ENCODE data around the gene PLXNA3. TPM values are rescaled to one million over a fixed set of nuclear protein-coding genes. Genes with fewer than 3 reads are reported as not detected.

Gene PLXNA3
- total RNA-seq (2021), result 36.3 and 45.5 TPM in 2 replicates
- long read RNA-seq, partial matches to known transcripts, result 3 of 9 reads
- long read RNA-seq, other reads (novel, unspliced or antisense), result 5 of 9 reads

DNA sequence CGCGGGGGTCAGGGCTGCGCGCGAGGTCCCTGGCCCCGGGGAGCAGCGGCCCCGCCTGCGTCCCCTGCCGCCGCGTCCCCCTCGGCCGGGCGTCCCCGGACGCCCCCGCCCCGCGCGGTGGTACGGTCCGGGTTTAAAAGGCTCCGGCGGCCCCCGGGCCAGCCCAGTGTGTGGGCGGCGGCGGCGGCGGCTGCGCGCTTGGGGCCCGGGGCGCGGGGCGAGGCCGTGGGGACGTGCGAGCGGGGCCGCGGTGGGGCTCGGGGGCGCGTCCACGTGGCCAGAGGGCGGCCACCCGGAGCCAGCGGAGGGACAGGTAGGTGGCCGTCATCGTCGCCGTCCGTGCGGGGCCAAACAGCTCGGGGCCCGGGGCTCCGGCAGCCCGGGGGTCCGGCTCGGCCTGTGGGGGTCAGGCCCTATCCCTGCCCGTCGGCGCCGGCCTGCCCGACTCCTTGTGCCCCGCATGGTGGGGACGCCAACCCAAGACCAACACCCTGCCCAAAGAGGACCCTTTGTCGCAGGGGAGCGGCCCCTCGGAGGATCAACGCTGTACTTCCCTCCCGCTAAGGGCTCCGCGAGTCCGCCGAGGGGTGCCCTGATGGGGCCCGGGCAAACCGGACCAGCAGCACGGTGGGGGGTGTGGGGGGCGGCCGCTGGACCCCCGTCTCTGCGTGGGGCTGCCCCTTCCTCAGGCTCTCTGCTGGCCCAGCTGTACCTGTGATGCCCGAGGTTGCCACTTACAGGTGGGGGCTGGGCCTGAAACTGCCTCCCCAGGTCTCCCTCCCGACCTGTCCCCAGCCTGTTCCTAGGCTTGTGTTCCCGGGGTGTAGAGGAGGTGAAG, at the start of gene PLXNA3:
Gene PLXNA3 (plus strand): TSS at position 166 of the 838 bp plus-strand sequence. CDS start 1,903 bp downstream, outside the sequence.
- Histone ChIP-seq H2AFZ (ENCODE audit: low read length) (no peak within 1 kb of the TSS), H3K4me2 (ENCODE audit: insufficient read depth, insufficient read length, low read length) (peak within 1 kb of the TSS; percentile 48)

More for the DNA sequence above, at the start of gene PLXNA3:
- Histone ChIP-seq H2AK5ac (ENCODE audit: insufficient read length, low read length) (no peak within 1 kb of the TSS), H3K56ac (ENCODE audit: insufficient read length, low read depth, low read length) (no peak within 1 kb of the TSS), H3K18ac (ENCODE audit: insufficient read length, low read depth, low read length) (no peak within 1 kb of the TSS), H3K27ac (ENCODE audit: insufficient read length, low read depth, low read length) (no peak within 1 kb of the TSS), H3K4ac (ENCODE audit: low read depth, low read length) (no peak within 1 kb of the TSS), H3K9me3 (ENCODE audit: control insufficient read depth, low read depth, low read length) (peaks cover 16% of the 10 kb centered on the region), H2BK12ac (ENCODE audit: insufficient read length, low read depth, low read length) (no peak within 1 kb of the TSS), H3K23me2 (ENCODE audit: insufficient read length, low read depth, low read length, poor library complexity, severe bottlenecking) (peaks cover 8% of the 10 kb centered on the region), H4K5ac (ENCODE audit: insufficient read length, low read depth, low read length) (no peak within 1 kb of the TSS), H4K20me1 (ENCODE audit: control insufficient read depth, insufficient read depth, insufficient read length) (no peaks in the 10 kb centered on the region), H3K79me2 (ENCODE audit: insufficient read depth, low read length) (no peaks in the 10 kb centered on the region), H3K79me1 (ENCODE audit: insufficient read depth, low read depth, low read length, poor library complexity, severe bottlenecking) (no peaks in the 10 kb centered on the region), H3K27me3 (ENCODE audit: insufficient read depth, low read length) (no peaks in the 10 kb centered on the region; the same call in 1 of the 2 replicates), H3K14ac (ENCODE audit: insufficient read depth, low read length) (no peak within 1 kb of the TSS), H2BK15ac (ENCODE audit: low read depth, low read length) (no peak within 1 kb of the TSS), H3K23ac (ENCODE audit: insufficient read length, low read depth, low read length) (no peak within 1 kb of the TSS), H2BK20ac (ENCODE audit: low read depth, low read length, poor library complexity, severe bottlenecking) (no peak within 1 kb of the TSS), H4K91ac (ENCODE audit: insufficient read length, low read depth, low read length) (no peak within 1 kb of the TSS), H3K9ac (ENCODE audit: extremely low read depth, insufficient read length, low read length) (no peak within 1 kb of the TSS), H4K8ac (replicated peaks; ENCODE audit: insufficient read length, low read depth, low read length) (no peak within 1 kb of the TSS), H2BK120ac (ENCODE audit: low read depth, low read length, poor library complexity, severe bottlenecking) (no peak within 1 kb of the TSS), H3T11ph (ENCODE audit: low read length) (no peak within 1 kb of the TSS), H3K4me1 (ENCODE audit: insufficient read depth, low read length) (no peaks in the 10 kb centered on the region), H2BK5ac (ENCODE audit: insufficient read length, low read length) (no peak within 1 kb of the TSS)
- H3K4me3 Mint-ChIP-seq, result peak within 1 kb of the TSS; percentile 72 to 88
- WGBS (ENCODE audit: extremely low coverage, insufficient read length, low lambda C conversion rate), result no CpG with 5 or more reads among the region's 88 CpGs
- peaks cover 64 to 85% of the 10 kb centered on the region in 2 experiments for H3K9me3 Mint-ChIP-seq
- TF ChIP-seq, protein P1, sequence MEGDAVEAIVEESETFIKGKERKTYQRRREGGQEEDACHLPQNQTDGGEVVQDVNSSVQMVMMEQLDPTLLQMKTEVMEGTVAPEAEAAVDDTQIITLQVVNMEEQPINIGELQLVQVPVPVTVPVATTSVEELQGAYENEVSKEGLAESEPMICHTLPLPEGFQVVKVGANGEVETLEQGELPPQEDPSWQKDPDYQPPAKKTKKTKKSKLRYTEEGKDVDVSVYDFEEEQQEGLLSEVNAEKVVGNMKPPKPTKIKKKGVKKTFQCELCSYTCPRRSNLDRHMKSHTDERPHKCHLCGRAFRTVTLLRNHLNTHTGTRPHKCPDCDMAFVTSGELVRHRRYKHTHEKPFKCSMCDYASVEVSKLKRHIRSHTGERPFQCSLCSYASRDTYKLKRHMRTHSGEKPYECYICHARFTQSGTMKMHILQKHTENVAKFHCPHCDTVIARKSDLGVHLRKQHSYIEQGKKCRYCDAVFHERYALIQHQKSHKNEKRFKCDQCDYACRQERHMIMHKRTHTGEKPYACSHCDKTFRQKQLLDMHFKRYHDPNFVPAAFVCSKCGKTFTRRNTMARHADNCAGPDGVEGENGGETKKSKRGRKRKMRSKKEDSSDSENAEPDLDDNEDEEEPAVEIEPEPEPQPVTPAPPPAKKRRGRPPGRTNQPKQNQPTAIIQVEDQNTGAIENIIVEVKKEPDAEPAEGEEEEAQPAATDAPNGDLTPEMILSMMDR (conservative IDR thresholded peaks at IDR 0.05), result no peak
- peaks cover 25 to 31% (median 27%) of the 10 kb centered on the region in 3 experiments for H3K36me3 Mint-ChIP-seq (ENCODE audit: insufficient read depth in 1 of 3, low read depth in 3 of 3)
- DNase-seq, result no peak
- H3K27me3 Mint-ChIP-seq (ENCODE audit: low read depth), result peaks cover 25% of the 10 kb centered on the region
- peaks cover 0 to 7% of the 10 kb centered on the region in 2 experiments; a peak in 1 of 4 replicates for H3K4me1 Mint-ChIP-seq
- H3K27ac Mint-ChIP-seq, result peak within 1 kb of the TSS in 1 of 3 experiments; percentile 22; a peak in 1 of 7 replicates
